22Rv1 (cell line): ENCODE measurements around the gene MBD1.
"Not testable (repeated sequence)": the region's sequence is repeated elsewhere in the genome, so short reads cannot be mapped to it uniquely, and the experiment has no call there.

Experiments
- H3K27ac ChIP-seq: fragments of 450-650 bp; 2 replicates; pipeline ENCODE4 v1.5.1; 2017
- CTCF ChIP-seq: fragments of 450-650 bp; IDR thresholded peaks from 2 replicates; pipeline ENCODE4 v1.5.1; 2017; ENCODE audit warnings: mild to moderate bottlenecking
- ZFX ChIP-seq: fragments of 450-650 bp; IDR thresholded peaks from 2 replicates; pipeline ENCODE4 v1.6.1; 2017; ENCODE audit warnings: antibody characterized with exemption, borderline replicate concordance

Gene MBD1

GRCh38 chr18:50231621-50232020 is 49.7 kb downstream of the MBD1 start:
- TF ChIP-seq ZFX (no peak), CTCF (no peak)
- no peak overlapping the region for H3K27ac ChIP-seq

GRCh38 chr18:50220249-50220648 is 61.1 kb downstream of the MBD1 start:
- H3K27ac ChIP-seq = not testable (repeated sequence)
